Suprapubic skin (tissue), 3 donors: ENCODE results near the gene TNNI3K.

Experiments used
- CTCF ChIP-seq, 2 donors: fragments of 200-600 bp in 1 of 2; fragments of 450-650 bp in 1 of 2; sonication (generic) in 1 of 2; IDR thresholded peaks; one replicate each; pipeline ENCODE4 v1.5.1; 2016 to 2019; ENCODE audit warnings: antibody characterized with exemption in 2 of 2, mild to moderate bottlenecking in 1 of 2, moderate library complexity in 1 of 2
- EP300 ChIP-seq: sonication (generic); formaldehyde crosslinking; IDR thresholded peaks from one replicate; pipeline ENCODE4 v1.6.1; 2017; ENCODE audit warnings: antibody characterized with exemption
- POLR2A ChIP-seq, 2 donors: fragments of 450-650 bp; IDR thresholded peaks; one replicate each; pipeline ENCODE4 v1.6.1; 2017; ENCODE audit warnings: antibody characterized with exemption in 2 of 2, mild to moderate bottlenecking in 2 of 2, moderate library complexity in 2 of 2

- TF ChIP-seq CTCF (IDR thresholded peaks at IDR 0.05), result no peak
- no peak for TF ChIP-seq EP300
- no peak for TF ChIP-seq POLR2A (IDR thresholded peaks at IDR 0.05)
Observed at GRCh38 chr1:74420467-74420866, 185.3 kb downstream of the TNNI3K start.
